Cardiac septum (tissue), 1 donor: ENCODE data around the gene POLK. TPM values are rescaled to one million over a fixed set of nuclear protein-coding genes. Genes with fewer than 3 reads are reported as not detected.
"Not testable (repeated sequence)": the region's sequence is repeated elsewhere in the genome, so short reads cannot be mapped to it uniquely, and the experiment has no call there.

Experiments used
- DNase-seq: peaks from one replicate; pipeline ENCODE4 v3.0.0-alpha.2; 2020; ENCODE audit warnings: low spot score
- intact Hi-C: fragments of 100-400 bp; cut with DNase I; formaldehyde crosslinking; loops from one replicate; pipeline ENCODE4 v1.14.0; 2022
- total RNA-seq: library from RNA; stranded (reverse); fragmentation: NEBNext Ultra II Directional; extraction: Animal tissue kit (Norgen Biotek cat#: 25700); gene quantifications from one replicate; pipeline ENCODE4 v1.2.1, GENCODE V29; 2021
- donor health status: DM: no; HTN: no; CAD: no.

Gene POLK
- total RNA-seq, 1 donor from 2014 or later = 26.6 TPM

DNA sequence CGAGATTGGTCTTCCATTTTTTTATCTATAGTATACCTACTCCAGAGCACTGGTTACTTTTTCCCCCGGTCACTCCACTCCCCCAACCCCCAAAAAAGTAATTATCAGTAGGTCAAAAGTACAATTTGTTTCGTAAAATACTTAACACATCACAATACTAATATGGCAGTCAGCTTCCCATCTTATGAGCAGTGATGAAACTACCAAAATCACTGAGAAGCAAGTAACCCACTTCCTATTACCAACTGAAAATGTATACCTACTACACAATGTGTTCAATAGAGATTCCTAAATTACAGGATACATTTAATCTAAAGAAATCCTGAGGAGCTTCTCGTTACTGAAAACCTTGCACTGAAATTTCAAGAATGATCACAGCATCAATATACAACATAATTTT lies 2.1 kb upstream of the POLK start:
- intact Hi-C loops = no loop called here

GRCh38 chr5:75509956-75510355 lies 1.7 kb upstream of the POLK start:
- intact Hi-C loops = loop anchor here (2.0 to 10.0 kb wide), 5 partner anchors 57 to 275 kb away; partner anchors contain the start of genes ANKRD31, HMGCR and POC5
- no peak for DNase-seq

More for the DNA sequence above, 2.1 kb upstream of the POLK start:
- no peak for DNase-seq

DNA sequence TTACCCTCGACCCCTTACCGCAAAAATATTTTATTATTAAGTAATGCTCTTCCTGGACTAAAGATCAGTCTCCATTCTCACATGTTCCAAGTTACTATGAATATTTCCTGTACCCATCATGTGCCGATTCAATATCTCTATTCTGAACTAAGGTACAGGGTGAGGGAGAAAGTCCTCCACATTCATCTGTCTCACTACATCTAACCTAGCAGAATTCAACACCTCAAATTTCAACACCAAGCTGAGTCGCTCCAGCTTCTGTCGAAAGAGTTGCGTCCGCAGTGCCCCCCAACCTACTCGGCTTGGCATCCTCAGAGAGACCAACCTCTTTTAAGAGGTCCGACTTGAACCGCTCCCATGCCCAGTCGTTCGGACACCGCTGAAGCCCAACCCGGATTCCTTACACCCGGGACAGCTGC lies 1.3 kb upstream of the POLK start:
- intact Hi-C loops = loop anchor here (2.0 to 10.0 kb wide), 5 partner anchors 56 to 276 kb away; partner anchors contain the start of genes ANKRD31, HMGCR and POC5
- no peak for DNase-seq

DNA sequence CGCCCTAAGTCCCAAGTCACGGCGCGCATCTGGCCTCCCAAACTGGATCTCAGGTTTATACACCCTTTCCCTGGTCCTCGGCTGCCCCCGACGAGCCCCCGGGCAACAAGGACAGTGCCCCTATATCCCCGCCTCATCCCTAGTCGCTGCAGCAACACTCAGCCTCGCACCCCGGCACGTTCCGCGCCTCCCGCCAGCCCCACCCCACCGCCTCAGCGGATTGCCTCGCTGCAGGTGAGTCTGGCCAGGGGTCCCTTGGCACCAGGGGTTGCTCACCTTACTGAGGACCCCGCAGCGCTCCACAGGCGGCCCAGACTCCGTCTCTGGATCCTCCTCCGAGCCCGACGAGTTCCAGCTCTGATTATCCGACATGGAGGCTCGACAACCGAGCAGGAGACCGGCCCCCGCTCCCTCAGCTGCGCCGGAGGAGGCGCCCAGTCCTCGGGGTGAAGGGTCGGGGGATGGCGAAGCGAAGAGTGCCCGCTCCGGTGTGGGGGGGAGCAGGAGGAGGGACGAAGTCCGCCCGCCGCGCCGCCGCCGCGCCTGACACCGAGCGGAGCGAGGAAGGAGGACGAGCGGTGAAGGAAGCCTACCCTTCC lies 756 bp upstream of the POLK start:
- peak; percentile 86 for DNase-seq
- intact Hi-C loops = loop anchor here (2.0 to 10.0 kb wide), 5 partner anchors 56 to 276 kb away; partner anchors contain the start of genes ANKRD31, HMGCR and POC5

GRCh38 chr5:75512383-75513074 lies 838 bp downstream of the POLK start:
- DNase-seq = no peak
- intact Hi-C loops = loop anchor here (5.0 to 10.0 kb wide), 4 partner anchors 152 to 278 kb away; partner anchors contain the start of genes ANKRD31, HMGCR and POC5

- DNase-seq = no peak
- intact Hi-C loops = loop anchor here (5.0 to 10.0 kb wide), 4 partner anchors 151 to 279 kb away; partner anchors contain the start of genes ANKRD31, HMGCR and POC5
Measured at GRCh38 chr5:75513841-75514240, 2.1 kb downstream of the POLK start.

- DNase-seq = no peak
- intact Hi-C loops = loop anchor here (5.0 to 10.0 kb wide), 4 partner anchors 150 to 280 kb away; partner anchors contain the start of genes ANKRD31, HMGCR and POC5
Measured at GRCh38 chr5:75514323-75514722, 2.6 kb downstream of the POLK start.

GRCh38 chr5:75519761-75520160 lies 8.1 kb downstream of the POLK start:
- no peak for DNase-seq
- intact Hi-C loops = loop anchor here (10.0 kb wide), 2 partner anchors 145 to 285 kb away; partner anchors contain the start of gene ANKRD31

DNA sequence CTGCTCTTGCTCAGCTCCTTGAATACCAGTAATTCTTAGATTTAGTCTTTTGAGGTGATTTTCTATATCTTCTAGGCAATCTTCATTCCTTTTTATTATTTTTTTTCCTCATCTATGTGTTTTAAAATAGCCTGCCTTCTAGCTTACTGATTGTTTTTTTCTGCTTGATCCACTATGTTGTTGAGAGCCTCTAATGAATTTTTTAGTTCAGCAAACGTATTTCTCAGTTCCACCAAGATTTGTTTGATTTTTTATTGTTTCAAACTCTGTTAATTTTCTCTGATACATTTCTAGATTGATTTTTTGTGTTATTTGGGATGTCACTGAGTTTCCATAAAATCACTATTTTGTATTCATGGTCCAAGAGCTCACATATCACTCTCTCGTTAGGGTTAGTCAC lies 9.5 kb downstream of the POLK start:
- intact Hi-C loops = no loop called here
- no peak for DNase-seq

DNA sequence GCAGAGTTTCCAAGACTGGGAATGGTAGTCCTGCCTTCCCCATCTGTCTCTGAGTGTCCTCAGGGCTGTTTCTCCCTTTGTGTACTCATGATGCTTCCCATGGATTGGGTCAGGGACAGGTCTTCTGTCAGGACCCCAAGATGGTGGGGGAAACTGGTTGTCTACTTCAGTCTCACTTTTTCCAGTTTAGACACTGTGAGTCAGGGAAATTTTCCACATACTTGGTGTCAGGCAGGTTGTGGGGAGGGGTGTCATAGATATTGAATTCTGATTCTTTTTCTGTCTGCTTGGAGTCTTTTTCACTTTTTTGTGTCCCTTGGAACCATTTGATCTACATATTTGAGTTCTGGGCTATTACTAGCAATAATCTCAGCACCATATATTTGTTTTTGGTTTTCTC lies 10.3 kb downstream of the POLK start:
- intact Hi-C loops = no loop called here
- DNase-seq = no peak

- intact Hi-C loops = no loop called here
- no peak for DNase-seq
Measured at GRCh38 chr5:75522542-75522941, 10.9 kb downstream of the POLK start.

- DNase-seq = no peak
- intact Hi-C loops = no loop called here
Measured at GRCh38 chr5:75523275-75523674, 11.6 kb downstream of the POLK start.

DNA sequence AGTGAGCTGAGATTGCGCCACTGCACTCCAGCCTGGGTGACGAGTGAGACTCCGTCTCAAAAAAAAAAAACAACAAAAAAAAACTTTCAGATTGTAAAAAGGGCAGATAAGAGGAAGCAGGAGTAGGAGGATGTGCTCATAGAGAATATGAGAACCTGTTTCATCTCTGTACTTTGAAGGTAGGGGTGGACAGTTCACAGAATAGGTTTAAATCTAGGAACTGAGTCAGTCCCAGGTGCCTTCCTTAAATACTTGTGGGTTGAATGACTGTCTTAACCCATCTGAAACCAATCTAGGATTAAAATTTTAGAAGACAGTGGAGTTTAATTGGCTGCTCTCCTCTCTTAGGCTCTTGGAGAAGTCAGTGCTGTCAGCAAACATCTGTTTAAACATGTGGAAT lies 12.4 kb downstream of the POLK start:
- intact Hi-C loops = no loop called here
- no peak for DNase-seq

DNA sequence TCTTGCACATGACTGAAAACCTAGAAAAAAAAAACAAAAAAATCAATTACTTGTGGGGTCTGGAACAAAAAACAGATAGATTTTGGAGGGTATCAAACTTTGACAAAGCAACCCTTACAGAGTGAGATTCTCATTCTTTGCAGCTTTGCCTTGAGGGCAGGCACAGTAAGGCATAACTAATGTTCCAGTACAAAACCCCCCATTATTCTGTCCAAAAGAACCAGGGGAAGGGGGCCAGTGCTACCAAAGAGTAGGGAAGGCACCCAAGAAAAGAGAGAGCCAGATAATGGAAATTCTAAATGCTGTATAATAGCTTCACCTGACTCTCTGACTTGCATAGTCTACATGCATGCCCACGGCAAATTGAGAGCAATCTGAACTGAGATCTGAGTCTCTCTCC lies 12.9 kb downstream of the POLK start:
- intact Hi-C loops = no loop called here
- DNase-seq = no peak

- intact Hi-C loops = no loop called here
- DNase-seq = no peak
Measured at GRCh38 chr5:75525344-75525743, 13.7 kb downstream of the POLK start.

DNA sequence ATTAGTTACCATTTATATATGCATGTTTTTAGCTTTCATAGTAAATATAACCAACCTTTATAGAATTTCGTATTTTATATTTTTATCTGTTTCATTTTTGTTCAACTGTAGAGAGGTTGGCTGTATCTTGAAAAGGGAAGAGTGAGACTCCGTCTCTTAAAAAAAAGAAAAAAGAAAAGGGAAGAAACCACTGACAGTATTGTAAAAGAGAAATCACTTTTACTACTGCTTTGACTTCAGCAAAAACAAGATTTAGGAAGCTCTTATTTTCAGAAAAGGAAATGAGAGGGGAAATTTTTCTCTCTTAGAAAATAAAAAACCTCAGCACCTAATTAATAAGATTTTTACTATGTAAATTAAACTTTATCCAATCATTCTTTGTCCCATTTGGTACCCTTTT lies 14.4 kb downstream of the POLK start:
- DNase-seq = no peak
- intact Hi-C loops = no loop called here

DNA sequence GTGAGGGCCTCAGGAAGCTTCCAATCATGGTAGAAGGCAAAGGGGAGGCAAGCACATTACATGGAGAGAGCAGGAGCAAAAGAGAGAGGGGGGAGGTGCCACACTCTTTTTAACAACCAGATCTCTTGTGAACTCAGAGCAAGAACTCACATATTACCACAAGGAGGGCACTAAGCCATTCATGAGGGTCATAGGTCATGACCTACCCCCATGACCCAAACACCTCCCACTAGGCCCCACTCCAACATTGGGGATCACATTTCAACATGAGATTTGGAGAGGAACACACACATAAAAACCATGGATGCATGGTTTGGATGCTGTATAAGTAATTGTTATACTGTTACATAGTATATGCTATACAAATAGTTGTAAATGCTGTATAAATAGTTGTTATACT lies 17.5 kb downstream of the POLK start:
- intact Hi-C loops = no loop called here
- no peak for DNase-seq

GRCh38 chr5:75532190-75532589 lies 20.5 kb downstream of the POLK start:
- intact Hi-C loops = no loop called here
- DNase-seq = no peak

DNA sequence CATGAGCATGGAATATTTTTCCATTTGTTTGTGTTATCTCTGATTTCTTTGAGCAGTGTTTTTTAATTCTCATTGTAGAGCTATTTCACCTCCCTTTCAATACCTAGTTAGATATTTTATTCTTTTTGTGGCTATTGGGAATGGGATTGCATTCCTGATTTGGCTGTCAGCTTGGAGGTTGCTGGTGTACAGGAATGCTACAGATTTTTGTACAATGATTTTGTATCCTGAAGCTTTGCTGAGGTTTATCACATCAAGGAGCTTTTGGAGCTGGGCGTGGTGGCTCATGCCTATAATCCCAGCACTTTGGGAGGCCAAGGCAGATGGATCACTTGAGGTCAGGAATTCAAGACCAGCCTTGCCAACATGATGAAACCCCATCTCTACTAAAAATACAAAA lies 22.0 kb downstream of the POLK start:
- DNase-seq, intact Hi-C loops: not testable (repeated sequence)

DNA sequence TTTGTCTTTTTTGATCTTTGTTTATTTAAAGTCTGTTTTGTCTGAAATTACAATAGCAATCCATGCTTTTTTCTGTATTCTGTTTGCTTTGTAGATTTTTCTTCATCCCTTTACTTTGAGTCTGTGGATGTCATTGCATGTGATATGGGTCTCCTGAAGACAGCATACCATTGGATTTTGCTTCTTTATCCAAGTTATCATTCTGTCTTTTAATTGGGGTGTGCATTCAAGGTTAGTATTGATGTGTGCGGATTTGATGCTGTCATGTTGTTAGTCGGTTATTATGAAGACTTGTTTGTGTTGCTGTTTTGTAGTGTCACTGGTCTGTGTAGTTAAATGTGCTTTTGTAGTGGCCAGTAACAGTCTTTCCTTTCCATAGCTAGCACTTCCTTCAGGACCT lies 23.0 kb downstream of the POLK start:
- DNase-seq = no peak
- intact Hi-C loops = no loop called here

GRCh38 chr5:75536147-75536546 lies 24.5 kb downstream of the POLK start:
- intact Hi-C loops = no loop called here
- DNase-seq = no peak
